Measurements from ENCODE around the gene RXRB. TPM values are rescaled to one million over a fixed set of nuclear protein-coding genes. Genes with fewer than 3 reads are reported as not detected.

RXRB gene
- total RNA-seq, 1 donor from 2014 or later, result 46.5 TPM

DNA sequence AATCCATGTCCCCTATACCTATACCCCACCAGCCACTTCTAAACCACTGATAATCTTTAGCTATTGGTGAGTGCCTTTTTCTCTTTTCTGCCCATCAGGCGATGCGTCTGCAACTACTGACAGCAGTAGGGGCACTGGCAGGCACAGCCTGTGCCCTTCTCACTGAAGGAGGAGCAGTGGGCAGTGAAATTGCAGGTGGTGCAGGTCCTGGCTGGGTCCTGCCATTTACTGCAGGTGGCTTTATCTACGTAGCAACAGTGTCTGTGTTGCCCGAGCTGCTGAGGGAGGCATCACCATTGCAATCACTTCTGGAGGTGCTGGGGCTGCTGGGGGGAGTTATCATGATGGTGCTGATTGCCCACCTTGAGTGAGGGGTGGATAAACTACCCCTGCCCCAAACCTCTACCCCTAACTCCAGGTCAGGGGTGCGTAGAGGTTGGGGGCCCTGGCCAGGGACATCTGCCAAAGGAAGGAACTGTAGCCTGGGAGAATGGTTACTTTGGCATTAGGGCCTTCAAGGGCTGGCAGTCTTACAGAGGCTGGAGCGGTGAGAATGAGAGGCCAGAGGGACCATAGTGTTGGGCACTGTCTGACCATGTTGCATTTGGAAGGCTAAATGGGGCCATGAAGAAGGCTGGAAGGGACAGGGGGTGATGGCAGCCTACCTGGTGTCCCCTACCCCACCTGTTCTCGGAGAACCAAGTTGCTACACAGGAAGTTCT lies 3.1 kb upstream of the RXRB start:
- H3K27me3 Mint-ChIP-seq (ENCODE audit: low read depth), result no peaks in the 10 kb centered on the region
- H3K27ac Mint-ChIP-seq (ENCODE audit: unreplicated experiment), result peak overlapping the region; percentile 100
- peaks cover 26% of the 10 kb centered on the region for H3K36me3 Mint-ChIP-seq (ENCODE audit: low read depth)
- TF ChIP-seq, protein P1, sequence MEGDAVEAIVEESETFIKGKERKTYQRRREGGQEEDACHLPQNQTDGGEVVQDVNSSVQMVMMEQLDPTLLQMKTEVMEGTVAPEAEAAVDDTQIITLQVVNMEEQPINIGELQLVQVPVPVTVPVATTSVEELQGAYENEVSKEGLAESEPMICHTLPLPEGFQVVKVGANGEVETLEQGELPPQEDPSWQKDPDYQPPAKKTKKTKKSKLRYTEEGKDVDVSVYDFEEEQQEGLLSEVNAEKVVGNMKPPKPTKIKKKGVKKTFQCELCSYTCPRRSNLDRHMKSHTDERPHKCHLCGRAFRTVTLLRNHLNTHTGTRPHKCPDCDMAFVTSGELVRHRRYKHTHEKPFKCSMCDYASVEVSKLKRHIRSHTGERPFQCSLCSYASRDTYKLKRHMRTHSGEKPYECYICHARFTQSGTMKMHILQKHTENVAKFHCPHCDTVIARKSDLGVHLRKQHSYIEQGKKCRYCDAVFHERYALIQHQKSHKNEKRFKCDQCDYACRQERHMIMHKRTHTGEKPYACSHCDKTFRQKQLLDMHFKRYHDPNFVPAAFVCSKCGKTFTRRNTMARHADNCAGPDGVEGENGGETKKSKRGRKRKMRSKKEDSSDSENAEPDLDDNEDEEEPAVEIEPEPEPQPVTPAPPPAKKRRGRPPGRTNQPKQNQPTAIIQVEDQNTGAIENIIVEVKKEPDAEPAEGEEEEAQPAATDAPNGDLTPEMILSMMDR (IDR thresholded peaks at IDR 0.05), result no peak
- H3K4me1 Mint-ChIP-seq (ENCODE audit: low read depth), result peaks cover 74% of the 10 kb centered on the region
- peak overlapping the region; percentile 99 for H3K4me3 Mint-ChIP-seq (ENCODE audit: unreplicated experiment)
- DNase-seq (ENCODE audit: low spot score), result no peak
- no peaks in the 10 kb centered on the region for H3K9me3 Mint-ChIP-seq (ENCODE audit: low read depth)

DNA sequence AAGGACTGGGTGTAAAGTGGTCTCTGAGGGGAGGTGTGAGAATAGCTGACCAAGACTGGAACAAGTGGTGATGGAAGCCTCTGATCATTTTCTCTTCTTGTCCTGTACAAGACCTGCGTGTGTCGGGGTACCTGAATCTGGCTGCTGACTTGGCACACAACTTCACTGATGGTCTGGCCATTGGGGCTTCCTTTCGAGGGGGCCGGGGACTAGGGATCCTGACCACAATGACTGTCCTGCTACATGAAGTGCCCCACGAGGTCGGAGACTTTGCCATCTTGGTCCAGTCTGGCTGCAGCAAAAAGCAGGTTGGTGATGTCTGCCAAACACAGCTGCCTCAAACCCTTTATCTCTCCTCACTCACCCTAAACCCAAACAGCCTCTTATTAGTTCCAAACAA lies 2.3 kb upstream of the RXRB start:
- Mint-ChIP-seq H3K36me3 (ENCODE audit: low read depth) (peaks cover 26% of the 10 kb centered on the region), H3K27ac (ENCODE audit: unreplicated experiment) (peak overlapping the region; percentile 100), H3K9me3 (ENCODE audit: low read depth) (no peaks in the 10 kb centered on the region), H3K4me1 (ENCODE audit: low read depth) (peaks cover 81% of the 10 kb centered on the region), H3K4me3 (ENCODE audit: unreplicated experiment) (peak overlapping the region; percentile 99), H3K27me3 (ENCODE audit: low read depth) (no peaks in the 10 kb centered on the region)
- TF ChIP-seq, protein P1 (IDR thresholded peaks at IDR 0.05), result no peak
- DNase-seq (ENCODE audit: low spot score), result no peak

DNA sequence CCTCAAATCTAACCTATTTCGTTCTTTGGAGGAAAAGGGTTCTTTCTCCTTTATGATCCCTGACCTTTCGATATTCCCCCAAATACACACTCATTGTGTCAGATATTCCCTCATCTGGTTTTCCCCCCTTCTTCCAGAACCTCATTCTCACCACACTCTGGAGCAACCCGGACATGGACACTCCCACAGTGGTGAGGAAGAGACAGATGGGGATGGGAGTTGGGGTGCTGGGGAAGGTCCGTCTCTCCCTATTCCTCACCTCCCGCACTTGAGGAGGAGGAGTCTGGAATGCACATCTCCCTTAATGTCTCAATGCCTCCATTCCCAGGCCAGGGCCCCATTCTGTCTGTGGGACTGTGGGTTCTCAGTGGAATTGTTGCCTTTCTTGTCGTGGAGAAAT lies 1.5 kb upstream of the RXRB start:
- DNase-seq (ENCODE audit: low spot score), result no peak
- Mint-ChIP-seq H3K36me3 (ENCODE audit: low read depth) (peaks cover 26% of the 10 kb centered on the region), H3K9me3 (ENCODE audit: low read depth) (no peaks in the 10 kb centered on the region), H3K27ac (ENCODE audit: unreplicated experiment) (peak overlapping the region; percentile 100), H3K4me3 (ENCODE audit: unreplicated experiment) (peak overlapping the region; percentile 99), H3K4me1 (ENCODE audit: low read depth) (peaks cover 82% of the 10 kb centered on the region), H3K27me3 (ENCODE audit: low read depth) (no peaks in the 10 kb centered on the region)
- TF ChIP-seq, protein P1 (IDR thresholded peaks at IDR 0.05), result no peak

DNA sequence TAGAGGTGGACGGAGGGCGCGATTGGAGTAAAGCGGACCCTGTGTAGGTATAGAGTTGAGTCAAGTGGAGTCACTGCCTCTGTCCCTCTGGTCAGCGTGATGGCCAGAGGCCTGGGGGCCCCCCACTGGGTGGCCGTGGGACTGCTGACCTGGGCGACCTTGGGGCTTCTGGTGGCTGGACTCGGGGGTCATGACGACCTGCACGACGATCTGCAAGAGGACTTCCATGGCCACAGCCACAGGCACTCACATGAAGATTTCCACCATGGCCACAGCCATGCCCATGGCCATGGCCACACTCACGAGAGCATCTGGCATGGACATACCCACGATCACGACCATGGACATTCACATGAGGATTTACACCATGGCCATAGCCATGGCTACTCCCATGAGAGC lies 681 bp upstream of the RXRB start:
- no peak for DNase-seq (ENCODE audit: low spot score)
- H3K4me3 Mint-ChIP-seq (ENCODE audit: unreplicated experiment), result peak overlapping the region; percentile 99
- peak overlapping the region; percentile 100 for H3K27ac Mint-ChIP-seq (ENCODE audit: unreplicated experiment)
- H3K36me3 Mint-ChIP-seq (ENCODE audit: low read depth), result peaks cover 29% of the 10 kb centered on the region
- H3K9me3 Mint-ChIP-seq (ENCODE audit: low read depth), result no peaks in the 10 kb centered on the region
- peaks cover 74% of the 10 kb centered on the region for H3K4me1 Mint-ChIP-seq (ENCODE audit: low read depth)
- H3K27me3 Mint-ChIP-seq (ENCODE audit: low read depth), result no peaks in the 10 kb centered on the region
- TF ChIP-seq, protein P1 (IDR thresholded peaks at IDR 0.05), result peak; percentile 22

DNA sequence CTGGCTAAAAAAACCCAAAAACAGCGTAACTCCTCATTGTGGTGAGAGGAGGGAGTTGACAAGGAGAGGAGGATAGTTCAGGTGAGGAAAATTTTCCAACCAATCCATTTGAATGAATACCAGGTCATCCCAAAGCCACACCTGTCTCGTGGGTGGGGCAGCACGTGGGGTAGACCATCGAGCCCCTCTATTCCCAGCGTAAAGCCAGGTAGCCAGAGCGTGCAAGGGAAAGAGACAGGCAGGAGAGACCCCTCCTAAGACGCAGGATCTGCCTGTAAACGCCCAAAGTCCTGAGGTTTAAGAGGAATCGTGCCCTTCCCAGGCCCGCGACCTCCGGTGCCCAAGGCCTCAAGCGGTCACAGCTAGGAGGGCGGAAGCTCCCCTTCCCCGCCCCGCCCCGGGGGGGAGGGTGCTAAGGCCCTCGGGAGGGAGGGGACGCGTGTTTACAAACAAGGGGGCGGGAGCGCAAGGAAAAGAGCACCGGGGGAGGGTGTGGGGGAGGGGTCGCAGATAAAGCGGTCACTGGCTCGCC lies 712 bp downstream of the RXRB start:
- Mint-ChIP-seq H3K27me3 (ENCODE audit: low read depth) (no peaks in the 10 kb centered on the region), H3K4me1 (ENCODE audit: low read depth) (peaks cover 61% of the 10 kb centered on the region), H3K9me3 (ENCODE audit: low read depth) (no peaks in the 10 kb centered on the region), H3K27ac (ENCODE audit: unreplicated experiment) (peak overlapping the region; percentile 69), H3K4me3 (ENCODE audit: unreplicated experiment) (peak overlapping the region; percentile 99), H3K36me3 (ENCODE audit: low read depth) (peaks cover 42% of the 10 kb centered on the region)
- no peak for DNase-seq (ENCODE audit: low spot score)
- TF ChIP-seq, protein P1 (IDR thresholded peaks at IDR 0.05), result peak; percentile 2
